Occipital lobe (tissue), 2 donors: ENCODE measurements around the gene CCL27. TPM values are rescaled to one million over a fixed set of nuclear protein-coding genes. Genes with fewer than 3 reads are reported as not detected.

Experiments used
- DNase-seq: peaks from one replicate; lab custom pipeline; 2025; lab: John Stamatoyannopoulos, UW
- total RNA-seq: library from RNA; depleted of rRNA; stranded (reverse); fragments of >200 nt; gene quantifications from one replicate; pipeline ENCODE4 v1.2.3, GENCODE V29; 2014

Gene CCL27, protein sequence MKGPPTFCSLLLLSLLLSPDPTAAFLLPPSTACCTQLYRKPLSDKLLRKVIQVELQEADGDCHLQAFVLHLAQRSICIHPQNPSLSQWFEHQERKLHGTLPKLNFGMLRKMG
- total RNA-seq: 0.31 TPM

DNA sequence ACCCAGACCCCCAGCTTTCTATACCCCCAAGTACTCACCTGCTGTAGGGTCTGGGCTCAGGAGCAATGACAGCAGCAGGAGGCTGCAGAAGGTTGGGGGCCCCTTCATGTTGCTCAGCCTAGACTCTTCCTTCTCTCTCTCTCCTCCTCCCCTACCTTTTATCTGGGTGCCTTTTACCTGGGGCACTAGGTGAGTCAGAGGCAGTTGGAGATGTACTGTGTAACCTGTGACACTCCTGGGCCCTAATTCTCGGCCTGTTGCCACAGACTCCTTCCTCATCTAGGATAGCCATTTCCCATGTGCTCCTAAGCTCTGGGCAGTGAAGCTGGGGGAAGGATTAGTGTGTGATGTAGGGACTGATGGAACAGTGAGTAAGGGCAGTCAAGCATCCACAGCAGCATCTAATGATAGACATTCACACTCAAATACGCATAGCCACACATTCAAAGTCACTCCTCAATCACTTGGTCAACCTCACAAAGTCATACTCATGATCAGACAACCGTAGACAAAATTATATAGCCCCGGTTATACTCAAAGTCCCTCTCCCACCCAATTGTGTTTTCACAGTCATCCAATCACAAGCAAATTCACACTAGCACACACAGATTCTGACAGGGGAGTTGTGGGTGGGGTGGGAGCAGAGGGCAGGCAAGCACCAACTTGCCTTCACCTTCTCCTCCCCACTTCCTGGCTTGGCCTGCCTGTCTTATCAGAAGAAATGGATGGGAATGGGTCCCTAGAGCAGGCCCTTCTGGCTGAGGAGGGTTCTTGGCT, at the start of gene CCL27:
CCL27 (minus strand) TSS at position 132 of the 777 bp plus-strand sequence; CDS start at position 108, 24 bp downstream.
- DNase-seq: no peak

GRCh38 chr9:34712140-34712539, 49.7 kb upstream of the CCL27 start:
- DNase-seq: no peak

GRCh38 chr9:34710023-34710422, 47.6 kb upstream of the CCL27 start, which contains the start of gene CCL21:
CCL21 (minus strand) TSS chr9:34710136; CDS start chr9:34710066, 70 bp downstream.
- no peak for DNase-seq

GRCh38 chr9:34709196-34709978, 46.9 kb upstream of the CCL27 start:
- DNase-seq: no peak

DNA sequence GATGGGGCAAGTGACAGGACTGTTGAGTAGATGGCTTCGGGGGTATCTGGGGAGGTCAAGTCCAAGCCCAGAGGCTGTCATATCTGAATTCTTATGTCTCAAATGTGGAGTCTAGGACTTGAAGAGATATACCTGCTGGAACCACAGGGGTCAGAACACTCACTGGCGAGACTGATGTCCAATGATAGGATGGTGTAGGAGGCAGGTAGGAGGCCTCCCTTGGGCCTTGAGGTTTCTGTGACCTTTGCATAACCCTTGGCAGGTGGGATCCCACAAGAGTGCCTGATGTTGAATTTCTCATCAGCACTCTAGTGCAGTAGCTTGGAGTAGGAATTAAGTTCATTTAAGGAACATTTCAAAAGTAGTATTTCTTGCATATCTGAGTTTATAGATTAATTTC, 44.7 kb upstream of the CCL27 start:
- DNase-seq: no peak

DNA sequence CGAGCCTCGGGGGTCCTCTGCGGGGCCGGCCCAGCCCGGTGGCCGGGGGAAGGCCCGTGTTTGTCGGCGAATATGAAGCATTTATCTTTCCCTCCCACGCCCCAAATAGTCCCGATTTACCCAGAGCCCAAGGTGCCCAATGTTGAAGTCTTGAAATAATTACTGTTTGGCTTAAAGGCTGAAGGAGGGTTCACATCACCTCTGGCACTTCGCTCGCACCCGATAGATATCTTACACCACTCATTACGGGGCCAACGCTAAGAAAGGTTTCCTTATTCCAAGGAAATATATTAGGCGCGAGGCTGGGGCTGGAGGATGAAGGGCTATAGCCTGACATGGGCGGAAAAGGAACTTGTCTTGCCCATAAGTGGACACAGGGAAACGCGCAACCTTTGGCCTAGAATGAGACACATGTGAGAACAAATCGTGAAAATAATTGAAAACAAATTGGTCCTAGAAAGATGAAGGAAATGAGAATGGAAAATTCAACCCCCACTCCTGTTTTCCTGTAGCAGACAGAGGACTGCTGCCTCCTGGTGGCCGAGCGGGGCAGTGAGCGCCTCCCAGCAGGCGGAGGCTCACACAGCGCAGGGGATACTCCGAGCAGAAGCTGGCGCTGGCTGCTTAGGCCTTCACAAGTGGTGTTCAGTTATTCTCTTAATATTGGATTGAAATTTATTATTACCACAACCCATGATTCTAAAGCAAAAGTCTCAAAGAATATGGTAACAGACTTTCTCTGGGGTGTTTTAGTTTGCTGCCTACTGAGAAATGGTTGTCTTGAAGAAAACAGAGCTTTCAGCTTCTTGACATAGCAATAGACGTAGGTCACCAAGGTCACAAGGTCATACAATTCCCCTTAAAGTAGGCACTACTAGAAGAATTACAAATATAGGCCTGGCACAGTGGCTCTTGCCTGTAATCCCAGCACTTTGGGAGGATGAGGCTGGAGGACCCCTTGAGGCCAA, 39.6 kb upstream of the CCL27 start:
- peak; percentile 77 for DNase-seq

DNA sequence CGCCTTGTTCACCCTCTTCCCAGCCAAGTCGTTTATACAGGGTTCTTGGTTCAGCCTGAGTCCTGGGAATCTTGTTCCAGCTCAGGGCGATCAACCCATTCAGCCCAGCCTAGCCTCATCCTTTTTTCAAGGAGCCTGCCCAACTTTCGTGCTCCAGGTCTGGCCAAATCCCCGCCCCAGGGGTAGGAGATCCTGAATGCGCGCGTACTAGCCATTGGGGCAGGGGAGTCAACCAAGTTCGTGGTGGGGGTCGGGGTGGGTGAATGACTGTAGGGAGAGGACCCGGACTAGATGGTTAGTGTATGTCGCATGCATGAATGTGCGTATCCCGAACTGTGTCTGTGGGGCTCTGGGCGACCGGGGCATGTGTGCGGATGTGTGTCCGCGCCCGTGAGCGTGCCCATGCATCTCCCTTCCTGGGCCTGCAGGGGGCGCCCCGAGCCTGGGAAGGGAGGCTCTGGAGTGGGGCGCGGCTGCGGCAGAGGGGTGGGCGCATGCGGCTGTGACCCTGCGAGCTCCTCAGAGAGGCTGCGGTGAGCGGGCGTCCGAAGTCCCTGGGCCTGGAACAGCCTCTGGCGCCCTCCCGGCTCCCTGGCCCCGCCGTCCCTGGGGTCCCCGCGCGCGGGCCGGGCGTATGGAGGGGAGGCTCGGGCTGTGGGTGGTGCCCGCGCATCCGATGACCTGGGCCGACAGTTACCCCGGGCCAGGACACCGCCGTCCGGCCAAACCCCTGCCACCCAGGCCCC, 38.7 kb upstream of the CCL27 start:
- DNase-seq: peak; percentile 44

GRCh38 chr9:34694811-34695210, 32.4 kb upstream of the CCL27 start:
- DNase-seq: no peak

GRCh38 chr9:34693560-34693959, 31.1 kb upstream of the CCL27 start:
- no peak for DNase-seq

GRCh38 chr9:34691936-34692315, 29.5 kb upstream of the CCL27 start:
- DNase-seq: no peak

DNA sequence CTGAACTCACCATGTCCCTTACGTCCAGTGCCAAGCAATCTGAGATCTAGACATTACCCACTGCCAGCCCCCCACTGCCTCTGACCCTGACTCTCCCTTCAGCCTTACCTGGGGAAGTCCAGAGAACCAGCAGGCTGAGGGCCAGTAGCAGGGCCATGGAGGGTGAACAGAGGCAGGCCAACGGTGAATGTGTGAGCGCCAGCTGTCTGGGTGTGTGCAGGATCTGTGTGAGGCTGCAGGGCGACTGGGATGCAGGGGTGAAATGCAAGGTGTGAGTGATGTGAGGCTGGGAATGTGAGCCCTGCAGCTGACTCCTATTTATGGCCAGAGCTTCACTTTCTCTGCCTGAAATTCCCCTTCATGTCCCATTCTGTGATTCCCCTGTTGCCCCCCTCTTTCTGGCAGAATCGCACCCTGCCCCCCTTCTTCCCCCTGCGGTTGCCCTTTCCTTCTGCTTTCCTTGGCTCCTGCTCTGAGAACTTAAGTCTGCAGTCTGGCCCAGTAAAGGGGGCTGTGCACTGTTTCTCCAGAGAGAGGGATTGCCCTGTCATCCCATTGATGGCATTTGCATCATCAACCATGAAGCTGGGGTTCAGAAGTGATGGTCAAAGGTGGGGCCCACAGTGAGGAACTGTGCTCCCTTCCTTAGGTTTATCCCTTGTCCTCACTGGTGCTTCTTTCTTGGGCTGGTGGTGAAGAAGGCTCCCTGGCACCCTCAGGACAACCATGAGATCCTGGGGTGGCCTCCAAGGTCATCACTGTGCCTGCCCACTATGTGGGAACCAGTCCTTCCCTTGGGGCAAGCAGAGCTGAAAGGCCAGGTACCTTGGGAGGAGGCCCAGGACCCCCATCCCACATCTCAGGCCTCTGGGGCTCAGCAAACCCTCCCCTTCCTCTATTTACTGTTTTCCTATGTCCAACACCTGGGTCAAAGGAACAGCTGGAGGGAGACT, 28.8 kb upstream of the CCL27 start, which contains the start of gene CCL19:
CCL19 (minus strand) TSS at position 294 of the 953 bp plus-strand sequence; CDS start at position 157, 137 bp downstream.
- DNase-seq: no peak

GRCh38 chr9:34689512-34689911, 27.1 kb upstream of the CCL27 start:
- no peak for DNase-seq

DNA sequence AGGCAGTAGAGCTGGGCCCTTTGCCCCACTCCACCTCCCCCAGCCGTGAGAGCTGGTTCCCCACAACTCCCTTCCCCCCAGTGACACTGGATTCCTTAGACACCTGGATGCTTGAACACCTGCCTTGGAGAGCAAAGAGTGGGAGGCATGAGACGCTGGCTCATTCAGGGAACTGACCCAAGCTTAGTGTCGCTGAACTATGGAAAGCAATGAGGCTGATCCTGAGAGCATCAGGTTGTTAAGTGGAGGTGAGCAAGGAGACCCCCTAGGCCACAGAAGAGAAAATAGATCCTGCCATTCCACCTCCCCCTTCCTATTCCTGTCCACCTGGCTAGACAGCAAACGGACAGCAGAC, 26.6 kb upstream of the CCL27 start:
- DNase-seq: no peak

DNA sequence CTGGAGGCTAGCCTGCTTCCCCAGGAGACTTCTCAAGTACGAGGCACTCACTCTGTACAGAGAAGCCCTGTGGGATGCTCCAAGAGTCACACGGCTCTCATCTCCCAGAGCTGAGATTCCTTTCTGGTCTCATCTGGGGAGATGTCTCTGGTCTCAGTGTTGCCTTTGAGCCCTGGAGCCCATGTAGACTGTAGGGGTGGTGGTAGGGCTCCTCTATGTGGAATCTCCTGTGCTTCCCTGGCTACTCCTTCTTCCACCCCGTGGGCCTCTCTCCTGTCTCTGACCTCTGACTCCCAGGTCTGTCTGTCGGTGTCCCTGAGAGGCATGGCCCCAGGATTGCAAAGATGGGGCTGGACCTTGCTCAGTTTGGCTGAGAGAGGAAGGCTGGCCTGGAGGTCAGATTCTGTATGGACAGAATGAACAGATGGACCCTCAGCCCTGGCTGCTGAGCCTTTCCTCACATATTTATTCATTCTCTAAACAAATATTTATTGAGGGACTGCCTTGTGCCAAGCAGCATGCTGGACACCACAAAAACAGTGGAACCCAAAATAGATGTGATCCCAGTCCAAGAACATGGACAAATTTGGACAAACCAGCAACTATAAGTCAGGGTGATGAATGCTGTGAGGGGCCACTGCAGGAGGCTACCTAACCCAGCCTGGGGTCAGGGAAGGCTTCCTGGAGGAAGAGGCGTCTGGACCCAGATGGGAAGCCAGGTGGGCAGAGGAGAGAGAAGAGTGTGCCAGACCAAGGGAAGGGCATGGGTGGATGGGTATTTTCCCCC, 26.1 kb upstream of the CCL27 start:
- no peak for DNase-seq

DNA sequence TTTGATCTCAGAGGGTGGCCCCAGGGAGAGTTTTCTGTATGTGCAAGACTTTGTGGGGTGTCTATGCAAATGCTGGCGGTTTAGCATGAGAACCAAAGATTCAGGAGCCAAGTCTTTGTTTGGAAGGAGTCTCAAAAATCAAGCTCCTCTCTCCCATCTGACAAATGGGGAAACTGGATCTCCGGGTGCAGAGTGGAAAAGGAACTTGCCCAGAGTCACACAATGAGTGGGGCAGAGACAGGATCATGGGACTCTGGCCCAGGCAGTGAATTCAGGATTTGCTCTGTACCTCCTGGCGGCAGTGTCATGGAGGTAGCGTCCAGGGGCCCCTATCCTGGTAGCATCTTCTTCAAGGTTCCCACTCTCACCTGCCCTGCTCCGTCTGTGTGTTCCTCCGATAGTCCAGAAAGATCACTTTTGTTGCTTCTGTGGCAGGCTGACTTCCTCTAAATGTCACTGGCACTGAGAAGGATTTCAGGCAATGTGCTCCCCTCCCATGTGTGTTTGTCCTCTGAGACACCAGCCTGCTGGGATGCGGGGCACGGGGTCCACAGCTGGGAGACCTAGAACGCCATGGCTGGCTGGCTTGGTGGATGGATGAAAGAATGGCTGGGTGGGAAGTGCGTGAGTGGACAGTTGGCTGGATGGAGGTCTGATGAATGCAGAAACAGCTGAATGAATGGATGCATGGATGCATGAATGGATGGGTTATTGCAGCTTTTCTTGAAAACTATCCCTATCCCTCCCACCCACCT, 25.0 kb upstream of the CCL27 start:
- DNase-seq: no peak

- no peak for DNase-seq
Observed at GRCh38 chr9:34686732-34687131, 24.3 kb upstream of the CCL27 start.

DNA sequence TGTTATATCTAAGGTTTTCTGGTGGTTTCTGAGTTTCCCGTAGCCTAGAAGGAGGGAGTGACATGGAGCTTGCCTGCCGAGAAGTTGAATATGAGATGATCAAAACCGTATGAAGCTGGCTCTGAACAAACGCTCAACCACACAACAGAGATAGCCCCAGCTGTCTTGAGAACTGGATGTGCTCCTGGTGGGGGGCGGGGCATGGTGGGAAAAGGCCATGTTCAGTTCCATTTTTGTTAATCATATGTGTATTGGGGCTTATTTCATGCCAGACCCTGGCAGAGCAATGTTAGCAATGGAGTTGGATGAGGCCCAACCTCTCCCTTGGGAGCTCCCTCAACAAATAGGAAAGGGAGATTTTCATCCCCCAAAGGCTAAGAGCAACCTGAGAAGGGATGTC, 23.8 kb upstream of the CCL27 start:
- no peak for DNase-seq

GRCh38 chr9:34685591-34685990, 23.1 kb upstream of the CCL27 start:
- no peak for DNase-seq
